HG02973 (cell line): ENCODE data around the gene GHRHR.

Experiments used
- ATAC-seq: cut with Tn5 transposase; IDR thresholded peaks from one replicate; pipeline ENCODE4 v1.9.1; 2021; ENCODE audit warnings: moderate library complexity; ENCODE audit not compliant: unreplicated experiment

Gene GHRHR

GRCh38 chr7:31002256-31002655, 38.5 kb downstream of the GHRHR start:
- no peak for ATAC-seq

GRCh38 chr7:31003097-31003496, 39.3 kb downstream of the GHRHR start:
- ATAC-seq, result no peak

- no peak for ATAC-seq
These were observed 40.0 kb downstream of the GHRHR start for GRCh38 chr7:31003721-31004120.

- ATAC-seq, result no peak
These were observed 40.6 kb downstream of the GHRHR start for GRCh38 chr7:31004393-31004792.

GRCh38 chr7:31006857-31007256, 43.1 kb downstream of the GHRHR start:
- no peak for ATAC-seq

GRCh38 chr7:31007634-31008033, 43.9 kb downstream of the GHRHR start:
- no peak for ATAC-seq

GRCh38 chr7:31014826-31015225, 51.1 kb downstream of the GHRHR start:
- no peak for ATAC-seq

GRCh38 chr7:31017032-31017675, 53.4 kb downstream of the GHRHR start:
- ATAC-seq, result no peak

- no peak for ATAC-seq
These were observed 54.0 kb downstream of the GHRHR start for GRCh38 chr7:31017721-31018120.

- no peak for ATAC-seq
These were observed 55.8 kb downstream of the GHRHR start for GRCh38 chr7:31019509-31019908.

GRCh38 chr7:31020161-31020560, 56.4 kb downstream of the GHRHR start:
- no peak for ATAC-seq

- ATAC-seq, result no peak
These were observed 56.9 kb downstream of the GHRHR start for GRCh38 chr7:31020652-31021051.

GRCh38 chr7:31022117-31022516, 58.4 kb downstream of the GHRHR start:
- ATAC-seq, result no peak

- no peak for ATAC-seq
These were observed 59.0 kb downstream of the GHRHR start for GRCh38 chr7:31022726-31023125.

GRCh38 chr7:31023877-31024276, 60.1 kb downstream of the GHRHR start:
- no peak for ATAC-seq

- no peak for ATAC-seq
These were observed 63.6 kb downstream of the GHRHR start for GRCh38 chr7:31027161-31027965.

GRCh38 chr7:31028006-31028405, 64.3 kb downstream of the GHRHR start:
- ATAC-seq, result no peak

GRCh38 chr7:31028417-31028992, 64.8 kb downstream of the GHRHR start:
- ATAC-seq, result no peak
